H1 (cell line): ENCODE measurements around the gene RHEX. TPM values are rescaled to one million over a fixed set of nuclear protein-coding genes. Genes with fewer than 3 reads are reported as not detected.

Experiments used
- CTCF ChIA-PET: fragments of 300-600 bp; sonication (Branson Sonifier 250); formaldehyde crosslinking; loops from one replicate; lab custom pipeline; 2021; ENCODE audit not compliant: partially characterized antibody; lab: Charles Lee
- POLR2A ChIA-PET: fragments of 300-600 bp; sonication (Branson Sonifier 250); formaldehyde crosslinking; loops from one replicate; lab custom pipeline; 2021; ENCODE audit warnings: inconsistent platforms; ENCODE audit not compliant: partially characterized antibody; lab: Charles Lee
- DNase-seq, 2 experiments: peaks; one replicate each; pipeline versions ENCODE4 v3.0.0 to v3.0.0-alpha.2; 2010 to 2022; ENCODE audit warnings: low spot score in 2 of 2, low read depth in 1 of 2, mixed read lengths in 1 of 2
- FAIRE-seq: peaks from 2 replicates; lab custom pipeline; 2011; peaks lifted over from hg19 to GRCh38; lab: Jason Lieb, UNC
- H2AFZ ChIP-seq: 2 replicates; pipeline ENCODE4 v1.8.1; 2012; ENCODE audit warnings: low read length, inconsistent platforms
- H2AK5ac ChIP-seq: 2 replicates; pipeline ENCODE4 v1.6.1; 2013; ENCODE audit warnings: low read depth, low read length
- H2BK120ac ChIP-seq: replicated peaks from 2 replicates; pipeline ENCODE3; 2013; ENCODE audit warnings: low read depth, low read length, inconsistent platforms
- H2BK12ac ChIP-seq: 2 replicates; pipeline ENCODE4 v1.6.1; 2013; ENCODE audit warnings: low read depth, low read length
- H2BK15ac ChIP-seq: 2 replicates; pipeline ENCODE4 v1.6.1; 2013; ENCODE audit warnings: low read length
- H2BK20ac ChIP-seq: 2 replicates; pipeline ENCODE4 v1.6.1; 2013; ENCODE audit warnings: low read length
- H2BK5ac ChIP-seq: 2 replicates; pipeline ENCODE4 v1.6.1; 2013; ENCODE audit warnings: low read depth, low read length
- H3K14ac ChIP-seq: 2 replicates; pipeline ENCODE4 v1.6.1; 2013; ENCODE audit warnings: inconsistent platforms; ENCODE audit not compliant: insufficient read length
- H3K18ac ChIP-seq: 2 replicates; pipeline ENCODE4 v1.6.1; 2013; ENCODE audit warnings: low read length; ENCODE audit errors: extremely low read depth
- H3K23ac ChIP-seq: 2 replicates; pipeline ENCODE4 v1.6.1; 2013; ENCODE audit warnings: inconsistent platforms; ENCODE audit not compliant: insufficient read length
- H3K23me2 ChIP-seq: 2 replicates; pipeline ENCODE4 v1.6.1; 2013; ENCODE audit warnings: low read depth, low read length
- H3K27ac ChIP-seq: 2 replicates; pipeline ENCODE4 v1.6.1; 2011; ENCODE audit warnings: low read depth, low read length, inconsistent platforms
- H3K27me3 ChIP-seq, 4 experiments: replicated peaks in 1 of 4; 1 replicate in 1 of 4; 2 replicates in 3 of 4; pipeline versions ENCODE4 v1.6.1 to v1.8.1; 2011 to 2013; ENCODE audit warnings: low read length in 3 of 4, mild to moderate bottlenecking in 3 of 4, inconsistent platforms in 2 of 4, mixed read lengths in 2 of 4, moderate library complexity in 1 of 4; ENCODE audit not compliant: control insufficient read depth in 3 of 4, insufficient read depth in 3 of 4; ENCODE audit errors: extremely low read depth in 1 of 4
- H3K36me3 ChIP-seq, 4 experiments: 2 replicates each; pipeline versions ENCODE4 v1.6.1 to v1.8.1; 2011 to 2013; ENCODE audit warnings: mild to moderate bottlenecking in 4 of 4, low read length in 3 of 4, moderate library complexity in 2 of 4, control low read depth in 1 of 4, inconsistent platforms in 1 of 4; ENCODE audit not compliant: insufficient read depth in 4 of 4, control insufficient read depth in 2 of 4
- H3K4ac ChIP-seq: replicated peaks from 2 replicates; pipeline ENCODE3; 2013; ENCODE audit warnings: low read length, low read depth, mixed read lengths, inconsistent platforms; ENCODE audit not compliant: insufficient read length
- H3K4me1 ChIP-seq, 4 experiments: replicated peaks in 1 of 4; 1 replicate in 1 of 4; 2 replicates in 3 of 4; pipeline versions ENCODE4 v1.6.1 to v1.8.1; 2011 to 2013; ENCODE audit warnings: low read length in 3 of 4, inconsistent platforms in 2 of 4, mixed read lengths in 1 of 4; ENCODE audit not compliant: insufficient read depth in 4 of 4, control insufficient read depth in 3 of 4
- H3K4me2 ChIP-seq, 2 experiments: 2 replicates each; pipeline versions ENCODE4 v1.6.1 to v1.8.1; 2011 to 2013; ENCODE audit warnings: low read depth in 2 of 2, low read length in 2 of 2, control low read depth in 1 of 2, inconsistent platforms in 1 of 2, mild to moderate bottlenecking in 1 of 2; ENCODE audit not compliant: insufficient read depth in 1 of 2
- H3K4me3 ChIP-seq, 4 experiments: fragments of 200-600, 300-600 bp in 1 of 4; sonication (generic), shearing (Covaris generic), sonication (Bioruptor Twin) in 1 of 4; 2 replicates each; pipeline versions ENCODE4 v1.5.1 to v1.8.1; 2011 to 2016; ENCODE audit warnings: low read length in 4 of 4, low read depth in 3 of 4, control low read depth in 2 of 4, inconsistent platforms in 2 of 4, mild to moderate bottlenecking in 2 of 4, mixed read lengths in 1 of 4, moderate library complexity in 1 of 4; ENCODE audit not compliant: insufficient read depth in 2 of 4; ENCODE audit errors: extremely low read depth in 1 of 4
- H3K56ac ChIP-seq: replicated peaks from 2 replicates; pipeline ENCODE3; 2013; ENCODE audit warnings: low read depth, mild to moderate bottlenecking, mixed read lengths, low read length, inconsistent platforms; ENCODE audit not compliant: insufficient read length
- H3K79me1 ChIP-seq: 2 replicates; pipeline ENCODE4 v1.6.1; 2013; ENCODE audit warnings: low read depth, low read length, control low read depth
- H3K79me2 ChIP-seq, 2 experiments: 2 replicates each; pipeline versions ENCODE4 v1.6.1 to v1.8.1; 2012 to 2013; ENCODE audit warnings: low read length in 2 of 2, mild to moderate bottlenecking in 2 of 2, inconsistent platforms in 1 of 2; ENCODE audit not compliant: insufficient read depth in 2 of 2, control insufficient read depth in 1 of 2
- H3K9ac ChIP-seq, 4 experiments: replicated peaks in 1 of 4; 1 replicate in 1 of 4; 2 replicates in 3 of 4; pipeline versions ENCODE4 v1.6.1 to v1.8.1; 2011 to 2013; ENCODE audit warnings: low read depth in 3 of 4, low read length in 3 of 4, control low read depth in 2 of 4, mild to moderate bottlenecking in 2 of 4, moderate library complexity in 2 of 4, inconsistent platforms in 1 of 4; ENCODE audit errors: extremely low read depth in 1 of 4
- H3K9me3 ChIP-seq, 2 experiments: 2 replicates each; pipeline versions ENCODE4 v1.6.1 to v1.8.1; 2012 to 2013; ENCODE audit warnings: mild to moderate bottlenecking in 2 of 2, moderate library complexity in 2 of 2, control low read depth in 1 of 2, inconsistent platforms in 1 of 2, low read depth in 1 of 2, low read length in 1 of 2, mixed read lengths in 1 of 2; ENCODE audit not compliant: insufficient read depth in 2 of 2
- H4K20me1 ChIP-seq, 2 experiments: replicated peaks in 1 of 2; 2 replicates each; pipeline versions ENCODE3 to v1.8.1; 2011 to 2013; ENCODE audit warnings: inconsistent platforms in 2 of 2, low read length in 2 of 2, mild to moderate bottlenecking in 1 of 2; ENCODE audit not compliant: insufficient read depth in 2 of 2, control insufficient read depth in 1 of 2
- H4K5ac ChIP-seq: 2 replicates; pipeline ENCODE4 v1.6.1; 2013; ENCODE audit warnings: low read length, low read depth, mixed read lengths, inconsistent platforms; ENCODE audit not compliant: insufficient read length
- H4K8ac ChIP-seq: 2 replicates; pipeline ENCODE4 v1.8.0; 2013; ENCODE audit warnings: mild to moderate bottlenecking, moderate library complexity, low read length, inconsistent platforms; ENCODE audit not compliant: insufficient read depth; ENCODE audit errors: extremely low read depth
- H4K91ac ChIP-seq: replicated peaks from 2 replicates; pipeline ENCODE3; 2013; ENCODE audit warnings: low read length, mixed read lengths, inconsistent platforms; ENCODE audit not compliant: insufficient read length
- GTF2F1 ChIP-seq: IDR thresholded peaks from 2 replicates; pipeline ENCODE4 v1.6.1; 2012; ENCODE audit warnings: low read depth, low read length, improper control_type of control experiment, borderline replicate concordance
- HDAC6 ChIP-seq: IDR thresholded peaks from one replicate; pipeline ENCODE4 v1.7.1; 2012; ENCODE audit warnings: low read depth, mild to moderate bottlenecking, inconsistent platforms, low read length, moderate library complexity
- RAD21 ChIP-seq, 2 experiments: IDR thresholded peaks in 1 of 2; conservative IDR thresholded peaks in 1 of 2; 2 replicates each; pipeline ENCODE4 v1.6.1; 2011; ENCODE audit warnings: low read depth in 2 of 2, low read length in 2 of 2, improper control_type of control experiment in 1 of 2, inconsistent platforms in 1 of 2, mild to moderate bottlenecking in 1 of 2, moderate library complexity in 1 of 2
- SIRT6 ChIP-seq: IDR thresholded peaks from one replicate; pipeline ENCODE4 v1.7.1; 2012; ENCODE audit warnings: low read length, inconsistent platforms
- TAF7 ChIP-seq: optimal IDR thresholded peaks from 2 replicates; pipeline ENCODE3; 2011; ENCODE audit warnings: low read depth, mild to moderate bottlenecking, inconsistent platforms, low read length, moderate library complexity, borderline replicate concordance
- WGBS, 2 experiments: shearing (Covaris generic) in 1 of 2; methylation state at CpG; one replicate each; pipeline versions ENCODE4 v1.1.6 to v1.1.7; 2013 to 2015; ENCODE audit warnings: low lambda C conversion rate in 2 of 2, mixed read lengths in 2 of 2, inconsistent platforms in 1 of 2, low coverage in 1 of 2, missing lambda C conversion rate in 1 of 2; ENCODE audit not compliant: insufficient replicate concordance in 2 of 2, insufficient coverage in 1 of 2, insufficient read length in 1 of 2; ENCODE audit errors: extremely low coverage in 1 of 2, missing lambda C conversion rate in 1 of 2; 5-methylcytosine and 5-hydroxymethylcytosine counted together
- polyA plus RNA-seq, 7 experiments: library from polyadenylated mRNA; depleted of rRNA in 3 of 7; stranded (reverse) in 5 of 7; unstranded in 2 of 7; fragments of >200 nt in 5 of 7; fragments of 200-250 nt in 2 of 7; gene quantifications; 1 replicate in 5 of 7; 2 replicates in 1 of 7; 4 replicates in 1 of 7; pipeline versions ENCODE4 v1.2.1 to v1.2.3, GENCODE V29; 2011 to 2013; ENCODE audit warnings: missing spikeins in 2 of 7, mixed read lengths in 2 of 7
- total RNA-seq: library from RNA; stranded (reverse); fragmentation: NEBNext Ultra II Directional; extraction: Animal tissue kit (Norgen Biotek cat#: 25700); gene quantifications from 2 replicates; pipeline ENCODE4 v1.2.1, GENCODE V29; 2021

Gene RHEX
- total and polyA plus RNA-seq, 2 of the 8 experiments (the other 6 are each of a cell fraction or from before 2014, with no cell fraction given), result not detected

GRCh38 chr1:206094024-206094423, 41.1 kb downstream of the RHEX start:
- no peaks in the 10 kb centered on the region for H3K36me3 ChIP-seq
- H4K20me1 ChIP-seq, result no peaks in the 10 kb centered on the region
- no peaks in the 10 kb centered on the region; a peak in 1 of 7 replicates for H3K4me1 ChIP-seq
- no peaks in the 10 kb centered on the region for H3K79me2 ChIP-seq
- no peak overlapping the region for H3K4me2 ChIP-seq
- no peak overlapping the region for H3K23ac ChIP-seq
- no peak overlapping the region for H3K4me3 ChIP-seq
- H3K4ac ChIP-seq, result no peak overlapping the region
- H2BK5ac ChIP-seq, result no peak overlapping the region
- H3K9ac ChIP-seq, result no peak overlapping the region
- ChIA-PET CTCF (interaction anchor here (1.2 to 4.7 kb wide), 3 partner anchors 11 to 110 kb away, joined by 3 to 31 read pairs (median 3); no protein-coding TSS in a partner anchor), POLR2A (no interaction called here)
- no peak overlapping the region for H3K18ac ChIP-seq
- H3K27ac ChIP-seq, result no peak overlapping the region
- no peak overlapping the region for H4K8ac ChIP-seq
- H3K9me3 ChIP-seq, result no peaks in the 10 kb centered on the region
- no peak overlapping the region for H2AK5ac ChIP-seq
- H3K56ac ChIP-seq, result no peak overlapping the region
- no peak overlapping the region for H4K5ac ChIP-seq
- H3K14ac ChIP-seq, result no peak overlapping the region
- no peak overlapping the region for H2BK15ac ChIP-seq
- no peak overlapping the region for H2BK120ac ChIP-seq
- FAIRE-seq, result no peak
- DNase-seq, result no peak
- no peak for TF ChIP-seq RAD21 (IDR thresholded peaks at IDR 0.05 in 1 of 2, conservative IDR thresholded peaks at IDR 0.05 in 1 of 2; ENCODE audit: low read depth in 2 of 2, low read length in 2 of 2)
- TF ChIP-seq SIRT6, result no peak
- no peak for TF ChIP-seq TAF7
- no peak for TF ChIP-seq GTF2F1
- no peak for TF ChIP-seq HDAC6
- H3K79me1 ChIP-seq, result no peaks in the 10 kb centered on the region
- H3K23me2 ChIP-seq, result no peaks in the 10 kb centered on the region
- H2BK12ac ChIP-seq, result no peak overlapping the region; the same call in 1 of the 2 replicates
- no peak overlapping the region for H2BK20ac ChIP-seq
- 91% methylated on average over 7 of the region's 7 CpGs; no CpG with 5 or more reads in 1 of the 2 experiments for WGBS, 2 experiments
- no peak overlapping the region for H2AFZ ChIP-seq
- no peaks in the 10 kb centered on the region for H3K27me3 ChIP-seq
- H4K91ac ChIP-seq, result no peak overlapping the region
